Adrenal gland (tissue), 12 donors: ENCODE measurements around the gene SPECC1L. TPM values are rescaled to one million over a fixed set of nuclear protein-coding genes. Genes with fewer than 3 reads are reported as not detected.

Experiments used
- DNase-seq, 7 donors: peaks; one replicate each; pipeline ENCODE4 v3.0.0-alpha.2; 2019 to 2020
- H3K27ac ChIP-seq, 5 donors: fragments of 200-600 bp; sonication (generic) in 4 of 5; 1 replicate in 3 of 5; 2 replicates in 2 of 5; pipeline versions ENCODE4 v1.5.1 to v1.8.0; 2016 to 2020; ENCODE audit warnings: mild to moderate bottlenecking in 1 of 5
- H3K27me3 ChIP-seq: fragments of 200-600 bp; 2 replicates; pipeline ENCODE4 v1.8.0; 2021
- H3K36me3 ChIP-seq, 2 donors: fragments of 200-600 bp; replicated peaks in 1 of 2; 1 replicate in 1 of 2; 2 replicates in 1 of 2; pipeline versions ENCODE4 v1.5.1 to v1.8.0; 2018 to 2022
- H3K4me1 ChIP-seq, 2 donors: fragments of 200-600 bp; replicated peaks in 1 of 2; 1 replicate in 1 of 2; 2 replicates in 1 of 2; pipeline versions ENCODE4 v1.5.1 to v1.8.0; 2018 to 2021
- H3K4me3 ChIP-seq, 4 donors: fragments of 200-600 bp; sonication (generic) in 3 of 4; one replicate each; pipeline ENCODE4 v1.5.1; 2016 to 2018
- H3K9me3 ChIP-seq, 3 donors: fragments of 200-600 bp; sonication (generic) in 1 of 3; replicated peaks in 1 of 3; 1 replicate in 2 of 3; 2 replicates in 1 of 3; pipeline versions ENCODE4 v1.5.1 to v1.8.0; 2016 to 2021
- POLR2A ChIP-seq, 2 donors: fragments of 450-650 bp; IDR thresholded peaks; one replicate each; pipeline ENCODE4 v1.6.1; 2017; ENCODE audit warnings: antibody characterized with exemption in 2 of 2, mild to moderate bottlenecking in 2 of 2, moderate library complexity in 1 of 2
- WGBS, 4 donors: extraction: QIAGEN DNeasy Blood & Tissue Kit in 2 of 4; methylation state at CpG; one replicate each; pipeline versions ENCODE4 v1.1.5 to v1.1.7; 2013 to 2017; 5-methylcytosine and 5-hydroxymethylcytosine counted together
- intact Hi-C, 2 donors: fragments of 100-400 bp; cut with DNase I; formaldehyde crosslinking; loops; one replicate each; pipeline versions ENCODE4 v1.14.1 to v1.15.0; 2022 to 2023
- polyA plus RNA-seq, 3 donors: library from polyadenylated mRNA; stranded (reverse); fragments of 200-250 nt in 2 of 3; fragments of 350-450 nt in 1 of 3; fragmentation: Illumina TruSeq in 1 of 3; extraction: RNeasy Lipid Tissue Mini Kit (QIAGEN cat#74804) in 1 of 3; gene quantifications; one replicate each; pipeline ENCODE4 v1.2.3, GENCODE V29; 2013 to 2014
- total RNA-seq, 9 donors: library from RNA; depleted of rRNA in 4 of 9; stranded (reverse); fragments of >200 nt in 4 of 9; fragments of 120-200 nt in 1 of 9; fragmentation: NEBNext Ultra II Directional in 1 of 9; extraction: Animal tissue kit (Norgen Biotek cat#: 25700) in 1 of 9; gene quantifications; one replicate each; pipeline versions ENCODE4 v1.1.0 to v1.2.4, GENCODE V29; 2013 to 2023
- TF ChIP-seq, protein P1 (sequence below), 6 experiments: fragments of 450-650 bp in 4 of 6; fragments of 200-600 bp in 2 of 6; sonication (generic) in 1 of 6; IDR thresholded peaks; 1 replicate in 5 of 6; 2 replicates in 1 of 6; pipeline versions ENCODE4 v1.5.1 to v1.8.0; 2016 to 2021; ENCODE audit warnings: antibody characterized with exemption in 6 of 6, mild to moderate bottlenecking in 2 of 6, moderate library complexity in 1 of 6
- donor health status: healthy with polysubstance abuse.
- donor health status: Bipolar disorder and iron deficiency.
- donor health status: DM: yes; HTN: yes; CAD: no.
- donor health status: DM: no; HTN: no; CAD: no.
- donor health status: DM: no; HTN: no; CAD: no.
- donor health status: DM: yes; HTN: yes; CAD: no.

Gene SPECC1L
- total and polyA plus RNA-seq, 12 donors: 7.2 to 121 (median 43.5) TPM

DNA sequence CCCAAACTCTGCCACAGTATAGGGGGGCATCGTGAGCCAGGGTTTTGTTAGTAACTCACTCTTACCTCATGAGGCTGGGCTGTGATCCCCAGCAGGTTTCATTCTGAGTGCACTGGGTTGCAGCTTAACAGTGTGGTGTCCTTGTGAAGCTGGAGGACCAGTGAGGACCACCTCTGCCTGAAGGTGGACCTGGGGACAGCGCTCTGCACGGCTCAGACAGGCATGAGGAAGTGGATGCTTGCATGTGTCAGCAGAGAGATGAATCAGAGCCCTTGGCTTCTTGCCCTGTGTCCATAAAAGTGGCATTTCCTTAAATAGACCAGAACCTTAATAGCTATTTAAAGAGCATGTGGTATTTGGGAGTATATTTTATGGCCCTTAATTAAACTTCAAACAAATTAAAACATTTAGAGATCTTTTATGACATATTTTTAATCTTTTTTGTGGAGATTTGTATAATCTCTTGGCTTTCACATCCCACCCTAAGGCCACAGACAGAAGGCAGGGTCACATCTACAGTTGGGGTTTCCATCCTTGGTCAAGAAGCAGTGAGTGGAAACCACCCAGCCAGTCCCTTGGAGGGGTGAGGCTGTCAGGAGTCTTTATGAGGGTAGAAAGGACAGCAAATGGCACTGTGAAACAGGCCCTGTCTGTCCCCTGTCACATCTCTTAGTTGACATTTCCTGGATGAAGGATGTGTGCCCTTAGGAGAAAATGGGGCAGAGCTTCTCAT, 132.0 kb downstream of the SPECC1L start:
- intact Hi-C loops: no loop called here
- WGBS, 4 donors: 14 to 32% (median 26%) methylated on average over 1 to 3 of the region's 3 CpGs
- H3K36me3 ChIP-seq: no peaks in the 10 kb centered on the region
- H3K27me3 ChIP-seq: no peaks in the 10 kb centered on the region
- no peaks in the 10 kb centered on the region for H3K9me3 ChIP-seq
- DNase-seq: peak; percentile 85 to 95 (median 90)
- TF ChIP-seq, protein P1, sequence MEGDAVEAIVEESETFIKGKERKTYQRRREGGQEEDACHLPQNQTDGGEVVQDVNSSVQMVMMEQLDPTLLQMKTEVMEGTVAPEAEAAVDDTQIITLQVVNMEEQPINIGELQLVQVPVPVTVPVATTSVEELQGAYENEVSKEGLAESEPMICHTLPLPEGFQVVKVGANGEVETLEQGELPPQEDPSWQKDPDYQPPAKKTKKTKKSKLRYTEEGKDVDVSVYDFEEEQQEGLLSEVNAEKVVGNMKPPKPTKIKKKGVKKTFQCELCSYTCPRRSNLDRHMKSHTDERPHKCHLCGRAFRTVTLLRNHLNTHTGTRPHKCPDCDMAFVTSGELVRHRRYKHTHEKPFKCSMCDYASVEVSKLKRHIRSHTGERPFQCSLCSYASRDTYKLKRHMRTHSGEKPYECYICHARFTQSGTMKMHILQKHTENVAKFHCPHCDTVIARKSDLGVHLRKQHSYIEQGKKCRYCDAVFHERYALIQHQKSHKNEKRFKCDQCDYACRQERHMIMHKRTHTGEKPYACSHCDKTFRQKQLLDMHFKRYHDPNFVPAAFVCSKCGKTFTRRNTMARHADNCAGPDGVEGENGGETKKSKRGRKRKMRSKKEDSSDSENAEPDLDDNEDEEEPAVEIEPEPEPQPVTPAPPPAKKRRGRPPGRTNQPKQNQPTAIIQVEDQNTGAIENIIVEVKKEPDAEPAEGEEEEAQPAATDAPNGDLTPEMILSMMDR (IDR thresholded peaks at IDR 0.05): no peak
- no peak for TF ChIP-seq POLR2A (IDR thresholded peaks at IDR 0.05)
- no peak overlapping the region for H3K4me3 ChIP-seq
- H3K4me1 ChIP-seq: peaks cover 23 to 66% of the 10 kb centered on the region in 2 donors
- peak overlapping the region in 3 of 5 donors; percentile 51 to 82 (median 74) for H3K27ac ChIP-seq

- no peaks in the 10 kb centered on the region for H3K9me3 ChIP-seq
- intact Hi-C loops: no loop called here
- TF ChIP-seq, protein P1 (IDR thresholded peaks at IDR 0.05): no peak
- no peak for TF ChIP-seq POLR2A (IDR thresholded peaks at IDR 0.05)
- H3K27ac ChIP-seq: peak overlapping the region in 1 of 5 donors; percentile 74
- H3K27me3 ChIP-seq: no peaks in the 10 kb centered on the region
- WGBS, 4 donors: 83 to 93% (median 89%) methylated on average over 3 of the region's 3 CpGs
- H3K36me3 ChIP-seq: no peaks in the 10 kb centered on the region
- H3K4me3 ChIP-seq: no peak overlapping the region
- H3K4me1 ChIP-seq: peaks cover 18 to 68% of the 10 kb centered on the region in 2 donors
- DNase-seq: no peak
These were observed 132.7 kb downstream of the SPECC1L start for GRCh38 chr22:24403346-24403745.

DNA sequence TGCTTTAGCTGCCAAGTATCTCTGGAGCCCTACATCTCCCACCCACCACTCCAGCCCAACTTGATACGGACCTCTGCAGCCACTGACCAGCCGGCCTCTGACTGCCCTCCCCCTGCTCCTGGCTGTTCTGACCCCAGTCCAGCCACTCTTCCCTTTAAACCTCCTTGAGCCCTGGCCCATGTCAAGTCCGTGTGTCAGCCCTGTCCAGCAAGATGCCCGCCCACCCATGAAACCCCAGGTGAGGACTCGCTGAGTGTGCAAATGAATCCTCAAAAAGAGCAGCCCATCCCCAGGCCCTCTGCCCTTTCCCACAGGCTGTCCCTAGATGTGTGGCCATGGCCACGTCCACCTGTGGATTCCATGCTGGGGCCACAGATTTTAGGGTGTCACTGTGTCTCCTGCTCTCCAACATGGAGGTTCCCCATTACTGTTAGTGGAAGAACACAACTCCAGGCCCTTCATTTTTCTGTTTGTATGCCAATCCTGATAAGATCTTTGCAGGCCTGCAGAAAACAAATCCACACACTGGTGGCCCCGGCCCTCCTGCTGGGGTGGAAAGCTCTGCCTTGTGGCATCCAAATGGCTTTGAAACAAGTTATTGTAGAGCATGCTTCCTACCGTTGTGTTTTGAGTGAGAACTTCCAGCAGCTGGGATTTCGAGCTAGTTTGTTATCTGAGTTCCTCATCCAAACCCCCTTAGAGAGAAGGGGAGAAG, 134.1 kb downstream of the SPECC1L start:
- Histone ChIP-seq H3K36me3 (no peaks in the 10 kb centered on the region), H3K27me3 (no peaks in the 10 kb centered on the region), H3K4me3 (no peak overlapping the region), H3K9me3 (no peaks in the 10 kb centered on the region), H3K27ac (peak overlapping the region in 1 of 5 donors; percentile 29), H3K4me1 (peaks cover 19 to 75% of the 10 kb centered on the region in 2 donors)
- intact Hi-C loops: no loop called here
- peak in 2 of 7 donors; percentile 6 to 21 for DNase-seq
- 86 to 90% (median 89%) methylated on average over 8 to 9 of the region's 9 CpGs for WGBS, 4 donors
- TF ChIP-seq, protein P1 (IDR thresholded peaks at IDR 0.05): no peak
- no peak for TF ChIP-seq POLR2A (IDR thresholded peaks at IDR 0.05)

DNA sequence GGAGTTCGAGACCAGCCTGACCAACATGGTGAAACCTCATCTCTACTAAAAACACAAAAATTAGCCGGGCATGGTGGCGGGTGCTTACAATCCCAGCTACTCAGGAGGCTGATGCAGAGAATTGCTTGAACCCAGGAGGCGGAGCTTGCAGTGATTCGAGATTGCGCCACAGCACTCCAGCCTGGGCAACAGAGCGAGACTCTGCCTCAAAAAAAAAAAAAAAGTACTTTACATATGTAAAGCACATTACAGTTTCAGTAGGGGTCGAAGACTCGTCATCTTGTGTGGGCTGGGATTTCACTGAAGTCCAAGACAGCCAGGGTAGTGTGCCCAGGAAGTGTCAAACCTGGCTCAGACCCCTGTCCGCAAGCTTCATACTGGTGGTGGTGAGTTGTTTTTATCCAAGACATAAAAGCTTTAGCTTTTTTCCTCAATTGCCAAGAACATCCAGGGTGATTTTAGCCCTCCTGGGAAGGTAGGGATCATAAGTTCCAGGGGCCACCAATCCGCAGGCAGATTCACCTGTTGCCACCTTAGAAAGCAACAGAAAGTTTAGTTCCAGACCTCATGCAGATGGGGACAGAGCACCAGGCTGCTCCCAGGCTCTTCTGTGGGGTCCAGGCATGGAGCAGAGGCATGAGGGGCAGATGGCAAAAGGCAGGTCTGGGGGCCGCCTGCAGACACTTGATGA, 135.1 kb downstream of the SPECC1L start:
- Histone ChIP-seq H3K9me3 (no peaks in the 10 kb centered on the region), H3K36me3 (no peaks in the 10 kb centered on the region), H3K27me3 (no peaks in the 10 kb centered on the region), H3K4me3 (no peak overlapping the region), H3K4me1 (peaks cover 27 to 74% of the 10 kb centered on the region in 2 donors), H3K27ac (peak overlapping the region in 2 of 5 donors; percentile 60 to 66)
- DNase-seq: peak in 2 of 7 donors; percentile 4 to 17
- no peak for TF ChIP-seq POLR2A (IDR thresholded peaks at IDR 0.05)
- TF ChIP-seq, protein P1 (IDR thresholded peaks at IDR 0.05): no peak
- intact Hi-C loops: no loop called here
- 93 to 95% (median 95%) methylated on average over 11 to 12 of the region's 12 CpGs for WGBS, 4 donors
